ENCODE measurements around the gene C3orf62. TPM values are rescaled to one million over a fixed set of nuclear protein-coding genes. Genes with fewer than 3 reads are reported as not detected.

Gene C3orf62
- total and polyA plus RNA-seq, 4 donors, result 0.96 to 3.1 (median 1.6) TPM

GRCh38 chr3:49316696-49317457 lies 39.8 kb upstream of the C3orf62 start:
- H3K4me1 ChIP-seq (ENCODE audit: control insufficient read depth in 4 of 4, insufficient read depth in 4 of 4, low read length in 3 of 4), result no peaks in the 10 kb centered on the region
- no peak overlapping the region for H3K9ac ChIP-seq (ENCODE audit: low read depth in 1 of 2, low read length in 2 of 2)
- no peak for DNase-seq (ENCODE audit: low spot score)
- no peak overlapping the region for H3K4me3 ChIP-seq (ENCODE audit: low read depth in 1 of 3, low read length in 3 of 3)
- 96% methylated on average over 16 of the region's 16 CpGs for WGBS
- peaks cover 19 to 50% (median 26%) of the 10 kb centered on the region in 4 donors for H3K36me3 ChIP-seq (ENCODE audit: control insufficient read depth in 4 of 4, insufficient read depth in 3 of 4, low read depth in 1 of 4, low read length in 3 of 4)
- H3K9me3 ChIP-seq (ENCODE audit: control insufficient read depth in 4 of 4, low read length in 3 of 4), result no peaks in the 10 kb centered on the region
- H3K27me3 ChIP-seq (ENCODE audit: control insufficient read depth in 4 of 4, insufficient read depth in 4 of 4, low read length in 3 of 4), result no peaks in the 10 kb centered on the region
- TF ChIP-seq ATF3 (IDR thresholded peaks at IDR 0.05), result no peak
- TF ChIP-seq GABPA (IDR thresholded peaks at IDR 0.05 in 1 of 2, conservative IDR thresholded peaks at IDR 0.05 in 1 of 2), result no peak
- no peak for TF ChIP-seq REST (IDR thresholded peaks at IDR 0.05)
- no peak for TF ChIP-seq JUND (IDR thresholded peaks at IDR 0.05)
- TF ChIP-seq YY1 (IDR thresholded peaks at IDR 0.05), result no peak
- TF ChIP-seq EGR1 (IDR thresholded peaks at IDR 0.05; ENCODE audit: low read depth in 2 of 2), result no peak
- no peak for TF ChIP-seq RXRA (IDR thresholded peaks at IDR 0.05)
- TF ChIP-seq FOXA1 (IDR thresholded peaks at IDR 0.05), result no peak
- no peak for TF ChIP-seq MAX (IDR thresholded peaks at IDR 0.05)
- TF ChIP-seq RAD21 (IDR thresholded peaks at IDR 0.05), result no peak
- no peak overlapping the region for H3K27ac ChIP-seq (ENCODE audit: low read depth in 1 of 2, low read length in 2 of 2)

GRCh38 chr3:49313896-49314688 lies 37.1 kb upstream of the C3orf62 start:
- H3K4me1 ChIP-seq (ENCODE audit: control insufficient read depth in 4 of 4, insufficient read depth in 4 of 4, low read length in 3 of 4), result no peaks in the 10 kb centered on the region
- no peak overlapping the region for H3K27ac ChIP-seq (ENCODE audit: low read depth in 1 of 2, low read length in 2 of 2)
- no peaks in the 10 kb centered on the region for H3K9me3 ChIP-seq (ENCODE audit: control insufficient read depth in 4 of 4, low read length in 3 of 4)
- 100% methylated on average over 1 of the region's 1 CpG for WGBS
- H3K27me3 ChIP-seq (ENCODE audit: control insufficient read depth in 4 of 4, insufficient read depth in 4 of 4, low read length in 3 of 4), result no peaks in the 10 kb centered on the region
- no peak overlapping the region for H3K4me3 ChIP-seq (ENCODE audit: low read depth in 1 of 3, low read length in 3 of 3)
- H3K36me3 ChIP-seq (ENCODE audit: control insufficient read depth in 4 of 4, insufficient read depth in 3 of 4, low read depth in 1 of 4, low read length in 3 of 4), result peaks cover 27 to 49% (median 29%) of the 10 kb centered on the region in 4 donors
- DNase-seq (ENCODE audit: low spot score), result no peak
- TF ChIP-seq NR2F2 (IDR thresholded peaks at IDR 0.05), result no peak
- no peak for TF ChIP-seq EGR1 (IDR thresholded peaks at IDR 0.05; ENCODE audit: low read depth in 2 of 2)
- no peak for TF ChIP-seq TAF1 (conservative IDR thresholded peaks at IDR 0.05)
- TF ChIP-seq FOXA2 (IDR thresholded peaks at IDR 0.05), result no peak
- no peak for TF ChIP-seq ATF3 (IDR thresholded peaks at IDR 0.05)
- TF ChIP-seq REST (IDR thresholded peaks at IDR 0.05), result no peak
- no peak for TF ChIP-seq ZBTB33 (IDR thresholded peaks at IDR 0.05)
- TF ChIP-seq JUND (IDR thresholded peaks at IDR 0.05), result no peak
- no peak for TF ChIP-seq YY1 (IDR thresholded peaks at IDR 0.05)
- TF ChIP-seq RAD21 (IDR thresholded peaks at IDR 0.05), result no peak
- no peak for TF ChIP-seq CTCF (IDR thresholded peaks at IDR 0.05; ENCODE audit: low read depth, low read length, missing input control)
- no peak for TF ChIP-seq HNF4A (conservative IDR thresholded peaks at IDR 0.05)
- H3K9ac ChIP-seq (ENCODE audit: low read depth in 1 of 2, low read length in 2 of 2), result no peak overlapping the region
